Naive B cell (primary cell): ENCODE data around the gene NRN1L. TPM values are rescaled to one million over a fixed set of nuclear protein-coding genes. Genes with fewer than 3 reads are reported as not detected.

Source experiments
- ATAC-seq, 2 donors: fragments of 150-1000 bp; cut with Tn5 transposase; 2 replicates each; pipeline ENCODE4 v1.10.0; 2021; ENCODE audit warnings: low read depth in 2 of 2, mild to moderate bottlenecking in 2 of 2, moderate library complexity in 2 of 2
- DNase-seq: peaks from one replicate; pipeline ENCODE4 v3.0.0; 2022
- H3K27ac Mint-ChIP-seq, 6 donors: one replicate each; pipeline ENCODE4 v1.8.0; 2020 to 2022; ENCODE audit warnings: mild to moderate bottlenecking in 6 of 6, mixed read lengths in 6 of 6, moderate library complexity in 5 of 6, inconsistent platforms in 2 of 6
- H3K27me3 Mint-ChIP-seq, 3 donors: one replicate each; pipeline ENCODE4 v1.8.0; 2021 to 2022; ENCODE audit warnings: mixed read lengths in 3 of 3, mild to moderate bottlenecking in 1 of 3
- H3K36me3 Mint-ChIP-seq, 2 donors: one replicate each; pipeline ENCODE4 v1.8.0; 2020 to 2022; ENCODE audit warnings: mixed read lengths in 2 of 2, inconsistent platforms in 1 of 2, mild to moderate bottlenecking in 1 of 2
- H3K4me1 Mint-ChIP-seq, 3 donors: one replicate each; pipeline ENCODE4 v1.8.0; 2020 to 2022; ENCODE audit warnings: mixed read lengths in 3 of 3, inconsistent platforms in 1 of 3, mild to moderate bottlenecking in 1 of 3, moderate library complexity in 1 of 3
- H3K4me3 Mint-ChIP-seq, 8 donors: one replicate each; pipeline ENCODE4 v1.8.0; 2020 to 2022; ENCODE audit warnings: mild to moderate bottlenecking in 8 of 8, mixed read lengths in 8 of 8, moderate library complexity in 8 of 8, inconsistent platforms in 2 of 8
- H3K9me3 Mint-ChIP-seq, 7 donors: one replicate each; pipeline ENCODE4 v1.8.0; 2020 to 2022; ENCODE audit warnings: mixed read lengths in 7 of 7, mild to moderate bottlenecking in 5 of 7, inconsistent platforms in 2 of 7, moderate library complexity in 1 of 7
- polyA plus RNA-seq, 6 donors: library from polyadenylated mRNA; unstranded; fragments of 300-500 nt; fragmentation: Illumina TruSeq; gene quantifications; one replicate each; pipeline ENCODE4 v1.2.3, GENCODE V29; 2021; ENCODE audit warnings: low read depth in 6 of 6

Gene NRN1L
- polyA plus RNA-seq, 6 donors from 2014 or later: 0.64 to 0.90 TPM; not detected in 4

- peaks cover 0 to 10% of the 10 kb centered on the region in 2 donors for H3K36me3 Mint-ChIP-seq
- peak overlapping the region in 2 of 6 donors; percentile 27 to 32 for H3K27ac Mint-ChIP-seq
- no peak for ATAC-seq
- DNase-seq: no peak
- no peaks in the 10 kb centered on the region for H3K27me3 Mint-ChIP-seq
- H3K9me3 Mint-ChIP-seq: no peaks in the 10 kb centered on the region
- peak overlapping the region in 1 of 8 donors; percentile 33 for H3K4me3 Mint-ChIP-seq
- peaks cover 32 to 40% (median 34%) of the 10 kb centered on the region in 3 donors for H3K4me1 Mint-ChIP-seq
These were observed 47.8 kb downstream of the NRN1L start for GRCh38 chr16:67932462-67932840.

GRCh38 chr16:67933805-67934204 lies 49.1 kb downstream of the NRN1L start:
- Mint-ChIP-seq H3K4me1 (peaks cover 25 to 29% (median 25%) of the 10 kb centered on the region in 3 donors), H3K36me3 (peaks cover 0 to 10% of the 10 kb centered on the region in 2 donors), H3K4me3 (peak overlapping the region in 5 of 8 donors; percentile 10 to 71 (median 45)), H3K9me3 (no peaks in the 10 kb centered on the region), H3K27me3 (no peaks in the 10 kb centered on the region), H3K27ac (peak overlapping the region in 3 of 6 donors; percentile 37 to 92 (median 62))
- DNase-seq: no peak
- no peak for ATAC-seq

GRCh38 chr16:67934306-67935100 lies 49.8 kb downstream of the NRN1L start:
- Mint-ChIP-seq H3K27me3 (no peaks in the 10 kb centered on the region), H3K9me3 (no peaks in the 10 kb centered on the region), H3K4me1 (peaks cover 25 to 29% (median 29%) of the 10 kb centered on the region in 3 donors), H3K4me3 (peak overlapping the region in 5 of 8 donors; percentile 3 to 99 (median 71)), H3K27ac (peak overlapping the region in 5 of 6 donors; percentile 47 to 99 (median 97)), H3K36me3 (peaks cover 0 to 10% of the 10 kb centered on the region in 2 donors)
- DNase-seq (no peak), ATAC-seq (no peak)

GRCh38 chr16:67935101-67935401 lies 50.4 kb downstream of the NRN1L start:
- H3K36me3 Mint-ChIP-seq: peaks cover 0 to 10% of the 10 kb centered on the region in 2 donors
- ATAC-seq (no peak), DNase-seq (no peak)
- H3K27ac Mint-ChIP-seq: peak overlapping the region; percentile 90 to 99 (median 96)
- peak overlapping the region in 6 of 8 donors; percentile 99 to 100 (median 99) for H3K4me3 Mint-ChIP-seq
- no peaks in the 10 kb centered on the region for H3K9me3 Mint-ChIP-seq
- H3K27me3 Mint-ChIP-seq: no peaks in the 10 kb centered on the region
- peaks cover 30 to 34% (median 31%) of the 10 kb centered on the region in 3 donors for H3K4me1 Mint-ChIP-seq

- DNase-seq (peak; percentile 89), ATAC-seq (peak; percentile 86 to 87)
- no peaks in the 10 kb centered on the region for H3K9me3 Mint-ChIP-seq
- no peaks in the 10 kb centered on the region for H3K27me3 Mint-ChIP-seq
- peaks cover 0 to 10% of the 10 kb centered on the region in 2 donors for H3K36me3 Mint-ChIP-seq
- H3K27ac Mint-ChIP-seq: peak overlapping the region; percentile 90 to 99 (median 97)
- H3K4me3 Mint-ChIP-seq: peak overlapping the region; percentile 99 to 100 (median 99)
- H3K4me1 Mint-ChIP-seq: peaks cover 34 to 36% (median 35%) of the 10 kb centered on the region in 3 donors
These were observed 50.9 kb downstream of the NRN1L start for GRCh38 chr16:67935402-67936123.

Other genes with a start within 250 kb of the NRN1L start
- gene CARMIL2, start 239.7 kb upstream of the NRN1L start, polyA plus RNA-seq: 10 to 100 TPM in 4 of 6 donors, 1 to 10 TPM in 2; 9.4 to 23.2 (median 14.1) TPM
- 10 to 100 TPM; 31.3 to 52.8 (median 35.5) TPM for gene ACD, start 224.6 kb upstream of the NRN1L start, polyA plus RNA-seq
- gene PARD6A, start 223.9 kb upstream of the NRN1L start, polyA plus RNA-seq: 10 to 100 TPM; 12.0 to 23.7 (median 16.1) TPM
- 1 to 10 TPM in 5 of 6 donors, not detected in 1; 1.2 to 2.6 (median 2.2) TPM for gene ENKD1, start 218.1 kb upstream of the NRN1L start, polyA plus RNA-seq
- 10 to 100 TPM; 10.3 to 12.5 (median 11.1) TPM for gene C16orf86, start 218.1 kb upstream of the NRN1L start, polyA plus RNA-seq
- 10 to 100 TPM in 1 of 6 donors, 1 to 10 TPM in 5; 6.5 to 12.9 (median 8.4) TPM for gene GFOD2, start 165.6 kb upstream of the NRN1L start, polyA plus RNA-seq
- 10 to 100 TPM in 5 of 6 donors, 1 to 10 TPM in 1; 5.2 to 23.0 (median 11.7) TPM for gene RANBP10, start 78.3 kb upstream of the NRN1L start, polyA plus RNA-seq
- gene TSNAXIP1, start 78.0 kb upstream of the NRN1L start, polyA plus RNA-seq: not detected
- 100 to 1,000 TPM in 5 of 6 donors, 10 to 100 TPM in 1; 83.6 to 113 (median 105) TPM for gene THAP11, start 42.6 kb upstream of the NRN1L start, polyA plus RNA-seq
- gene NUTF2, start 38.0 kb upstream of the NRN1L start, polyA plus RNA-seq: 100 to 1,000 TPM; 126 to 148 (median 131) TPM
- 10 to 100 TPM in 3 of 6 donors, 1 to 10 TPM in 3; 7.6 to 15.1 (median 9.2) TPM for gene CENPT, start 37.2 kb upstream of the NRN1L start, polyA plus RNA-seq
- 10 to 100 TPM in 5 of 6 donors, 1 to 10 TPM in 1; 6.7 to 28.6 (median 20.2) TPM for gene EDC4, start 11.8 kb upstream of the NRN1L start, polyA plus RNA-seq
- 10 to 100 TPM; 14.2 to 24.4 (median 17.4) TPM for gene PSKH1, start 8.4 kb downstream of the NRN1L start, polyA plus RNA-seq
- gene CTRL, start 47.0 kb downstream of the NRN1L start, polyA plus RNA-seq: 1 to 10 TPM in 4 of 6 donors, under 1 TPM in 2; 0.65 to 3.2 (median 1.3) TPM
- gene PSMB10, start 52.0 kb downstream of the NRN1L start, polyA plus RNA-seq: 100 to 1,000 TPM; 398 to 770 (median 477) TPM
- 1 to 10 TPM in 2 of 6 donors, under 1 TPM in 2, not detected in 2; 0.30 to 4.2 (median 0.93) TPM for gene LCAT, start 59.2 kb downstream of the NRN1L start, polyA plus RNA-seq
- gene SLC12A4, start 83.8 kb downstream of the NRN1L start, polyA plus RNA-seq: 1 to 10 TPM; 2.8 to 5.4 (median 3.7) TPM
- under 1 TPM in 4 of 6 donors, not detected in 2; 0.44 to 0.83 (median 0.55) TPM for gene DPEP3, start 95.6 kb downstream of the NRN1L start, polyA plus RNA-seq
- 100 to 1,000 TPM in 1 of 6 donors, 10 to 100 TPM in 5; 57.3 to 125 (median 75.1) TPM for gene DPEP2, start 114.6 kb downstream of the NRN1L start, polyA plus RNA-seq
- gene DPEP2NB, start 131.0 kb downstream of the NRN1L start, polyA plus RNA-seq: under 1 TPM in 1 of 6 donors, not detected in 5; 0.45 TPM
- gene DDX28, start 138.3 kb downstream of the NRN1L start, polyA plus RNA-seq: 10 to 100 TPM; 39.8 to 71.5 (median 48.8) TPM
- gene DUS2, start 138.4 kb downstream of the NRN1L start, polyA plus RNA-seq: 10 to 100 TPM; 36.8 to 51.8 (median 49.9) TPM
- 100 to 1,000 TPM in 2 of 6 donors, 10 to 100 TPM in 4; 74.8 to 147 (median 96.7) TPM for gene NFATC3, start 200.5 kb downstream of the NRN1L start, polyA plus RNA-seq